ENCODE measurements around the gene ALS2.

DNA sequence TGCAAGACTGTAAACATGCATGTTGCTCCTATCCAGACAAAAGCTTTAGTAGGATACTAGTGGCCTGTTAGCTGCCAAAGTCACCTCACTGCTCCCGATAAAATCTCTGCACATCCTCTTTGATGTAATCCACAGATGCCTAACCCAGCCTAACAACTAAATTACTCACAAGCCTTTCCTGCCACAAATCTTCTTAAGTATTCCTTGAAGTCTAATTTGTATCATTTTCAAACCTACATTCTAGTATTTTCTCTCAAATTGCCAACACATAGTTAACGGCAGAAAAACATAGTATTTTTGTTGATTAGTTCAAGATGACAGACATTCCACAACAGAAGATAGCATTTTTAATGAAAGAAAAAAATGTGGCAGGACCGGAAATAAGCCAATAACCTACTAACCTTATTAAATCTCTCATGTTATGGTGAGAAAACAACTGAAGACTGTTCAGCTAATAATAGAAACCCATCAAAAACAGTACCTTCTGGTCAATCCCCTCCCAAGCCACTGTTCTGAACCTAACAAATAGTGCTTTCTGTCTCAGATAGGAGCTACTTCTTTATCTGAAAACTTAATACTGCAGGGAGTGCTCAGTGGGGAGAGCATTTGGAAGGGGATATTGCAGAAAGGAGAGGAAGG lies 82.0 kb downstream of the ALS2 start, which contains the start of gene MPP4:
- no peak for TF ChIP-seq POLR2A (IDR thresholded peaks at IDR 0.05)
- TF ChIP-seq, protein P1, sequence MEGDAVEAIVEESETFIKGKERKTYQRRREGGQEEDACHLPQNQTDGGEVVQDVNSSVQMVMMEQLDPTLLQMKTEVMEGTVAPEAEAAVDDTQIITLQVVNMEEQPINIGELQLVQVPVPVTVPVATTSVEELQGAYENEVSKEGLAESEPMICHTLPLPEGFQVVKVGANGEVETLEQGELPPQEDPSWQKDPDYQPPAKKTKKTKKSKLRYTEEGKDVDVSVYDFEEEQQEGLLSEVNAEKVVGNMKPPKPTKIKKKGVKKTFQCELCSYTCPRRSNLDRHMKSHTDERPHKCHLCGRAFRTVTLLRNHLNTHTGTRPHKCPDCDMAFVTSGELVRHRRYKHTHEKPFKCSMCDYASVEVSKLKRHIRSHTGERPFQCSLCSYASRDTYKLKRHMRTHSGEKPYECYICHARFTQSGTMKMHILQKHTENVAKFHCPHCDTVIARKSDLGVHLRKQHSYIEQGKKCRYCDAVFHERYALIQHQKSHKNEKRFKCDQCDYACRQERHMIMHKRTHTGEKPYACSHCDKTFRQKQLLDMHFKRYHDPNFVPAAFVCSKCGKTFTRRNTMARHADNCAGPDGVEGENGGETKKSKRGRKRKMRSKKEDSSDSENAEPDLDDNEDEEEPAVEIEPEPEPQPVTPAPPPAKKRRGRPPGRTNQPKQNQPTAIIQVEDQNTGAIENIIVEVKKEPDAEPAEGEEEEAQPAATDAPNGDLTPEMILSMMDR (IDR thresholded peaks at IDR 0.05): no peak

Data from ovary (tissue), 3 donors.